Smooth muscle cell (in vitro differentiated cells): ENCODE data around the gene BOD1. TPM values are rescaled to one million over a fixed set of nuclear protein-coding genes. Genes with fewer than 3 reads are reported as not detected.

ENCODE experiments used
- DNase-seq: peaks from one replicate; lab custom pipeline; 2025; ENCODE audit not compliant: unreplicated experiment; lab: John Stamatoyannopoulos, UW
- H2AFZ ChIP-seq: fragments of 200-600 bp; sonication (generic); 2 replicates; pipeline ENCODE4 v1.6.0; 2016; ENCODE audit warnings: antibody characterized with exemption, low read depth, mild to moderate bottlenecking
- H3F3A ChIP-seq: fragments of 200-600 bp; sonication (generic); 2 replicates; pipeline ENCODE4 v1.6.0; 2017; ENCODE audit warnings: antibody characterized with exemption, low read depth
- H3K27ac ChIP-seq: fragments of 200-600 bp; sonication (generic); 2 replicates; pipeline ENCODE4 v1.5.1; 2016; ENCODE audit warnings: low read depth, mild to moderate bottlenecking
- H3K27me3 ChIP-seq: fragments of 200-600 bp; sonication (generic); 2 replicates; pipeline ENCODE4 v1.6.1; 2016; ENCODE audit warnings: low read depth, mild to moderate bottlenecking
- H3K36me3 ChIP-seq: fragments of 200-600 bp; sonication (generic); 2 replicates; pipeline ENCODE4 v1.5.1; 2016; ENCODE audit warnings: low read depth
- H3K4me1 ChIP-seq: fragments of 200-600 bp; sonication (generic); 2 replicates; pipeline ENCODE4 v1.5.1; 2016; ENCODE audit warnings: low read depth
- H3K4me2 ChIP-seq: fragments of 200-600 bp; sonication (generic); 2 replicates; pipeline ENCODE4 v1.6.0; 2016; ENCODE audit warnings: mild to moderate bottlenecking
- H3K4me3 ChIP-seq: fragments of 200-600 bp; sonication (generic); 2 replicates; pipeline ENCODE4 v1.5.1; 2016; ENCODE audit warnings: mild to moderate bottlenecking
- H3K79me2 ChIP-seq: fragments of 200-600 bp; sonication (generic); 2 replicates; pipeline ENCODE4 v1.6.0; 2016; ENCODE audit warnings: low read depth, mild to moderate bottlenecking
- H3K9ac ChIP-seq: fragments of 200-600 bp; sonication (generic); 2 replicates; pipeline ENCODE4 v1.6.0; 2016; ENCODE audit warnings: low read depth
- H3K9me3 ChIP-seq: fragments of 200-600 bp; sonication (generic); replicated peaks from 2 replicates; pipeline ENCODE4 v1.5.1; 2016; ENCODE audit warnings: low read depth
- H4K20me1 ChIP-seq: fragments of 200-600 bp; sonication (generic); 2 replicates; pipeline ENCODE4 v1.6.0; 2016; ENCODE audit warnings: low read depth
- CTCF ChIP-seq: fragments of 200-600 bp; sonication (generic); IDR thresholded peaks from 2 replicates; pipeline ENCODE4 v1.5.1; 2017; ENCODE audit warnings: borderline replicate concordance, mild to moderate bottlenecking, antibody characterized with exemption; ENCODE audit not compliant: insufficient read depth, poor library complexity, severe bottlenecking
- WGBS: methylation state at CpG from one replicate; pipeline ENCODE4 v1.1.7; 2016; ENCODE audit warnings: low lambda C conversion rate; 5-methylcytosine and 5-hydroxymethylcytosine counted together
- polyA plus RNA-seq: library from polyadenylated mRNA; unstranded; fragments of >200 nt; fragmentation: Nextera tagmentation; extraction: Ambion mirVana; gene quantifications from 2 replicates; pipeline ENCODE4 v1.2.1, GENCODE V29; 2016
- total RNA-seq: library from RNA; depleted of rRNA; stranded (reverse); fragments of >200 nt; gene quantifications from 2 replicates; pipeline ENCODE4 v1.2.3, GENCODE V29; 2014

The BOD1 gene
- total and polyA plus RNA-seq, 2 experiments from 2014 or later = 56.5 to 58.3 TPM

GRCh38 chr5:173624282-173624681 lies 7.8 kb upstream of the BOD1 start:
- H3K4me1 ChIP-seq = peaks cover 8% of the 10 kb centered on the region
- no peaks in the 10 kb centered on the region for H4K20me1 ChIP-seq
- H3K36me3 ChIP-seq = no peaks in the 10 kb centered on the region
- DNase-seq = no peak
- H3K27ac ChIP-seq = no peak overlapping the region
- H3K4me3 ChIP-seq = no peak overlapping the region
- TF ChIP-seq CTCF = no peak
- H3K4me2 ChIP-seq = no peak overlapping the region
- H3K27me3 ChIP-seq = no peaks in the 10 kb centered on the region
- no peaks in the 10 kb centered on the region for H3F3A ChIP-seq
- no peaks in the 10 kb centered on the region for H3K9me3 ChIP-seq
- no peaks in the 10 kb centered on the region for H3K79me2 ChIP-seq
- H2AFZ ChIP-seq = no peak overlapping the region
- H3K9ac ChIP-seq = no peak overlapping the region
- WGBS = 49% methylated on average over 5 of the region's 5 CpGs

- peaks cover 8% of the 10 kb centered on the region for H3K4me1 ChIP-seq
- H3F3A ChIP-seq = no peaks in the 10 kb centered on the region
- H3K27ac ChIP-seq = no peak overlapping the region
- no peaks in the 10 kb centered on the region for H3K9me3 ChIP-seq
- no peaks in the 10 kb centered on the region for H3K79me2 ChIP-seq
- WGBS = 100% methylated on average over 1 of the region's 1 CpG
- no peak for DNase-seq
- H3K4me2 ChIP-seq = no peak overlapping the region
- H2AFZ ChIP-seq = no peak overlapping the region
- no peak overlapping the region for H3K9ac ChIP-seq
- H3K27me3 ChIP-seq = no peaks in the 10 kb centered on the region
- no peak for TF ChIP-seq CTCF
- H4K20me1 ChIP-seq = no peaks in the 10 kb centered on the region
- no peak overlapping the region for H3K4me3 ChIP-seq
- no peaks in the 10 kb centered on the region for H3K36me3 ChIP-seq
Observed at GRCh38 chr5:173623789-173624188, 7.3 kb upstream of the BOD1 start.

- Histone ChIP-seq H2AFZ (no peak overlapping the region), H3K36me3 (no peaks in the 10 kb centered on the region), H3K79me2 (no peaks in the 10 kb centered on the region), H3K4me1 (peaks cover 7% of the 10 kb centered on the region), H3K27me3 (no peaks in the 10 kb centered on the region), H3K27ac (no peak overlapping the region), H4K20me1 (no peaks in the 10 kb centered on the region), H3K4me2 (no peak overlapping the region), H3K4me3 (no peak overlapping the region), H3K9ac (no peak overlapping the region), H3K9me3 (no peaks in the 10 kb centered on the region), H3F3A (no peaks in the 10 kb centered on the region)
- no peak for DNase-seq
- TF ChIP-seq CTCF = no peak
- WGBS = 93% methylated on average over 10 of the region's 10 CpGs
Observed at GRCh38 chr5:173623296-173623771, 6.9 kb upstream of the BOD1 start.
